Mesothelial cell of epicardium (in vitro differentiated cells): ENCODE results near the gene SGCA. TPM values are rescaled to one million over a fixed set of nuclear protein-coding genes. Genes with fewer than 3 reads are reported as not detected.

ENCODE experiments used
- DNase-seq, 2 experiments: peaks; one replicate each; pipeline ENCODE4 v3.0.0; 2021; ENCODE audit warnings: low spot score in 2 of 2; ENCODE audit not compliant: unreplicated experiment in 2 of 2
- H3K27ac Mint-ChIP-seq: 2 replicates; pipeline ENCODE4 v1.8.0; 2021; ENCODE audit warnings: mixed read lengths
- H3K27me3 Mint-ChIP-seq: 2 replicates; pipeline ENCODE4 v1.8.0; 2021; ENCODE audit warnings: low read depth, mixed read lengths
- H3K36me3 Mint-ChIP-seq: 2 replicates; pipeline ENCODE4 v1.8.0; 2021; ENCODE audit warnings: mixed read lengths
- H3K4me1 Mint-ChIP-seq: 2 replicates; pipeline ENCODE4 v1.8.0; 2021; ENCODE audit warnings: mixed read lengths
- H3K4me3 Mint-ChIP-seq: 2 replicates; pipeline ENCODE4 v1.8.0; 2021; ENCODE audit warnings: mild to moderate bottlenecking, moderate library complexity, mixed read lengths
- H3K9me3 Mint-ChIP-seq: 2 replicates; pipeline ENCODE4 v1.8.0; 2021; ENCODE audit warnings: mixed read lengths
- total RNA-seq: library from RNA; stranded (reverse); gene quantifications from 3 replicates; pipeline ENCODE4 v1.2.1, GENCODE V29; 2021
- TF ChIP-seq, protein P1 (sequence below): fragments of 200-600 bp; sonication (generic); IDR thresholded peaks from one replicate; pipeline ENCODE4 v1.5.0; 2021; ENCODE audit warnings: antibody characterized with exemption; ENCODE audit not compliant: unreplicated experiment

Gene SGCA
- total RNA-seq, 1 donor from 2014 or later = not detected

DNA sequence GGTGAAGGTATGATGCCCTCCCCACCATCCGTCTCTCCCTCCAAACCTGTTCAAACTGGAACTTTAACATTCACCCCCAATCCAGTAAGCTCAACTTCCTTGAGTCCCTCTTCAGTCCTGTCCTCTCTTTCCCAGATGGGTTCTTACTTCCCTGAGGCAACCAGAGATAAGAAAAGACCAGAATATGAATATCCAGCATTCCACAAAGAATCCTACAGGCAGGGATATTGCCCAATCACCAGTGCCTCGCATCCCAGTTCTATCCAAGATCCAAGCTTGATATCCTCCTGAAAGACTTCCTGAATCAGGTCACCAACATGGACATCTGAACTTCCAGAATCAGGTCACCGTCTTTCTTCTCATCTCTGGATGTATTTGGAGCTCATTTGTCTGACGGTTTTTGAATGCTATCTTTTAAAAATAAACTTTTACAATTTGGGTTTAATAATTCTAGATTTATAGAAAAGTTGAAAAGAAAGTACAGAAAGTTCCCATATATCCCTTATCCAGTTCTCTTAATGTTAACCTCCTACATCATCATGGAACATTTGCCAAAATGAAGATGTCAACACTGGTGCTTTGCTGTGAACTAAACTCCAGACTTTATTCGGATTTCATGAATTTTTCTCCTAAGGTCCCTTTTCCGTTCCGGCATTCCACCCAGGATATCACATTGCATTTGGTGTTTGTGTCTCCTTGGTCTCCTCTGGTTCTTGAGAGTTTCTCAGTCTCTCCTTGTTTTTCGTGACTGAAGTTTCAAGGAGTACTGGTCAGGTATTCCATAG is 49.4 kb downstream of the SGCA start:
- DNase-seq = no peak
- Mint-ChIP-seq H3K9me3 (no peaks in the 10 kb centered on the region), H3K4me3 (no peak overlapping the region), H3K27me3 (no peaks in the 10 kb centered on the region), H3K36me3 (no peaks in the 10 kb centered on the region), H3K4me1 (peaks cover 73% of the 10 kb centered on the region), H3K27ac (peak overlapping the region; percentile 43)
- TF ChIP-seq, protein P1, sequence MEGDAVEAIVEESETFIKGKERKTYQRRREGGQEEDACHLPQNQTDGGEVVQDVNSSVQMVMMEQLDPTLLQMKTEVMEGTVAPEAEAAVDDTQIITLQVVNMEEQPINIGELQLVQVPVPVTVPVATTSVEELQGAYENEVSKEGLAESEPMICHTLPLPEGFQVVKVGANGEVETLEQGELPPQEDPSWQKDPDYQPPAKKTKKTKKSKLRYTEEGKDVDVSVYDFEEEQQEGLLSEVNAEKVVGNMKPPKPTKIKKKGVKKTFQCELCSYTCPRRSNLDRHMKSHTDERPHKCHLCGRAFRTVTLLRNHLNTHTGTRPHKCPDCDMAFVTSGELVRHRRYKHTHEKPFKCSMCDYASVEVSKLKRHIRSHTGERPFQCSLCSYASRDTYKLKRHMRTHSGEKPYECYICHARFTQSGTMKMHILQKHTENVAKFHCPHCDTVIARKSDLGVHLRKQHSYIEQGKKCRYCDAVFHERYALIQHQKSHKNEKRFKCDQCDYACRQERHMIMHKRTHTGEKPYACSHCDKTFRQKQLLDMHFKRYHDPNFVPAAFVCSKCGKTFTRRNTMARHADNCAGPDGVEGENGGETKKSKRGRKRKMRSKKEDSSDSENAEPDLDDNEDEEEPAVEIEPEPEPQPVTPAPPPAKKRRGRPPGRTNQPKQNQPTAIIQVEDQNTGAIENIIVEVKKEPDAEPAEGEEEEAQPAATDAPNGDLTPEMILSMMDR = no peak

DNA sequence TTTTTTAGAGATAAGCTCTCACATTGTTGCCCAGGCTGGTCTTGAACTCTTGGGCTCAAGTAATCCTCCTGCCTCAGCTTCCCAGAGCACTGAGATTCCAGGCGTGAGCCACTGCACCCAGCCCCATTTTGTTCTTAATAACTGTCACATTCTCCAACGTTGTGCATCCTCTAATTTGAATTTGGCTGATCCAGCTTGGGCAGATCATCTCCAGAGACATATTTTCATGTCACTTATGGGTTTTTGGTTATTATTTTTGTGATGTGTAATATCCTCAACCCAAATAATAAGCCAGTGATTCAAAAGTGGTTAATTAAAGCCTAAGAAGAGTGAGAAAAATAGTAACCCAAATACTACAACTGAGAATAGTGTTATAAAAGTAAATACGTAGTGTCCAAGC is 51.8 kb downstream of the SGCA start:
- Mint-ChIP-seq H3K4me1 (peaks cover 70% of the 10 kb centered on the region), H3K9me3 (no peaks in the 10 kb centered on the region), H3K36me3 (no peaks in the 10 kb centered on the region), H3K27ac (peak overlapping the region; percentile 96), H3K27me3 (no peaks in the 10 kb centered on the region), H3K4me3 (no peak overlapping the region)
- no peak for DNase-seq
- TF ChIP-seq, protein P1 = no peak

DNA sequence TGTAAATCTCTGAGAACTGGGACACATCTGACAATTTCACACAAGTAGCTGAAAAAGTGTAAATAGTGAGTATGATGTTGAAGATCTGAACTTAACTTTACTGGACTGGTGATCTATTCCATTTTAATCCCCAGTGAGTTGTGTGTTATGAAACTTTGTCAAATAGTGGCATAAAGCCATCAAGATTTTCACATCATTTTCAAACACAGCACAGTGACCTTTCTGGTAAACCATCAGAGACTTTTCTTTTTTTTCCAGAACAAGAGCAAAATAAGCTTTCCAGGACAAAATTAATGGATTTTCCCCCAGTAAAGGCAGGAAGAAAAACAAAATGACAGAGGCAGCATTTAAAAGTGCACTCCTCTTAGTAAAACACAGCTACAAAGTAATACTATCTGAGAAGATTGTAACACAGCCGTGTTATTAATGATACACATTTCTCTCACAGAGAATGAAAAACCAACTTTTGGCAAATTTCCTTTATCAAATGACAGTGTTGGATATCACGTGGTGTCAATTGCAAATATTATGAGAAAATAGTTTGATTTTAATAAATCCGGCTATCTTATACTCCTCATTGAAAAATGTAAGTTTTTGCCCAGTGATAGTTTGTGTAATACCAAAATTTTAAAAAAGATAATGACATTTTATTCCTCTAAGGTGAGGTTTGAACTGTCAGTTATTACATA is 52.4 kb downstream of the SGCA start:
- Mint-ChIP-seq H3K36me3 (no peaks in the 10 kb centered on the region), H3K9me3 (no peaks in the 10 kb centered on the region), H3K27me3 (no peaks in the 10 kb centered on the region), H3K4me3 (no peak overlapping the region), H3K4me1 (peaks cover 65% of the 10 kb centered on the region), H3K27ac (peak overlapping the region; percentile 96)
- TF ChIP-seq, protein P1 = no peak
- DNase-seq = no peak

DNA sequence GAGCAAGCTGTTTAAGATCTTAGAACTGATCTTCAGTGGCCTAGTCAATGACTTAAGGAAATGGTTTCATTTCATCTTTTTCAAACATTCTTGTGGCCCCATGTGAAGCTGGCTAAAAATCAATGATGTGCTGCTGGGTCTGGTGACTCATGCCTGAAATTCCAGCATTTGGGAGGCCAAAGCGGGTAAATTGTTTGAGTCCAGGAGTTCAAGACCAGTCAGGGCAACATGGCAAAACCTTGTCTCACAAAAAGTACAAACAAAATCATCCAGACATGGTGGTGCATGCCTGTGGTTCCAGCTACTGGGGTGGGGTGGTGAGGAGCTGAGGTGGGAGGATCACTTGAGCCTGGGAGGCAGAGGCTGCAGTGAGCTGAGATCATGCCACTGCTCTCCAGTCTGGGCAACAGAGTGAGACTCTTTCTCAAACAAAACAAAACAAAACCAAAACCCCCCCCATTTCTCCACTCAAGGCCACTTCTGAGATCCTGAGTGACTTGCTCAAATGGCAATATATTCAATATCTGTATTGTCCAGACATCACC is 53.0 kb downstream of the SGCA start:
- H3K27ac Mint-ChIP-seq = peak overlapping the region; percentile 96
- peaks cover 62% of the 10 kb centered on the region for H3K4me1 Mint-ChIP-seq
- H3K36me3 Mint-ChIP-seq = no peaks in the 10 kb centered on the region
- H3K27me3 Mint-ChIP-seq = no peaks in the 10 kb centered on the region
- TF ChIP-seq, protein P1 = no peak
- H3K9me3 Mint-ChIP-seq = no peaks in the 10 kb centered on the region
- DNase-seq = no peak
- H3K4me3 Mint-ChIP-seq = no peak overlapping the region

DNA sequence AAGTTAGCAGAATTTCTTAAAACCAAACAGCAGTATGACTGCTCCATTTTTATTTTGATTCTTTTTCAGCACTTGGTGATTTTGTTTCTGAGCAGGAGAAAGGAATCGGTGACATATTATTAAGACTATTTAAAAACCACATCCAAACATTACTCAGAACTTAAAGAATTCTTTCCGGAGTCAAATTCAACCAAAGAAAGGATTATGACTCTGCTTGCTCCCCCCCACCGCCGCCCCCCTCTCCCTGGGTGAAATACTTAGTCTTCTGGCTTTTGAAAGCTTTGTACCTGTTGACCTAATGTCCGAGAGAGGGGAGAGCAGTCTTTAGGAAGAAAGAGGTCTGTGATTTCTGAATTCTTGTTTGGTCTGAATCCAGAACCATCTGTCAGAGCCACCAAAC is 53.5 kb downstream of the SGCA start:
- Mint-ChIP-seq H3K36me3 (no peaks in the 10 kb centered on the region), H3K27me3 (no peaks in the 10 kb centered on the region), H3K4me3 (no peak overlapping the region), H3K9me3 (no peaks in the 10 kb centered on the region), H3K4me1 (peaks cover 61% of the 10 kb centered on the region), H3K27ac (peak overlapping the region; percentile 96)
- TF ChIP-seq, protein P1 = no peak
- no peak for DNase-seq
